ENCODE data around the gene ECE1.
"Not testable (repeated sequence)": the region's sequence is repeated elsewhere in the genome, so short reads cannot be mapped to it uniquely, and the experiment has no call there.

ECE1 gene

DNA sequence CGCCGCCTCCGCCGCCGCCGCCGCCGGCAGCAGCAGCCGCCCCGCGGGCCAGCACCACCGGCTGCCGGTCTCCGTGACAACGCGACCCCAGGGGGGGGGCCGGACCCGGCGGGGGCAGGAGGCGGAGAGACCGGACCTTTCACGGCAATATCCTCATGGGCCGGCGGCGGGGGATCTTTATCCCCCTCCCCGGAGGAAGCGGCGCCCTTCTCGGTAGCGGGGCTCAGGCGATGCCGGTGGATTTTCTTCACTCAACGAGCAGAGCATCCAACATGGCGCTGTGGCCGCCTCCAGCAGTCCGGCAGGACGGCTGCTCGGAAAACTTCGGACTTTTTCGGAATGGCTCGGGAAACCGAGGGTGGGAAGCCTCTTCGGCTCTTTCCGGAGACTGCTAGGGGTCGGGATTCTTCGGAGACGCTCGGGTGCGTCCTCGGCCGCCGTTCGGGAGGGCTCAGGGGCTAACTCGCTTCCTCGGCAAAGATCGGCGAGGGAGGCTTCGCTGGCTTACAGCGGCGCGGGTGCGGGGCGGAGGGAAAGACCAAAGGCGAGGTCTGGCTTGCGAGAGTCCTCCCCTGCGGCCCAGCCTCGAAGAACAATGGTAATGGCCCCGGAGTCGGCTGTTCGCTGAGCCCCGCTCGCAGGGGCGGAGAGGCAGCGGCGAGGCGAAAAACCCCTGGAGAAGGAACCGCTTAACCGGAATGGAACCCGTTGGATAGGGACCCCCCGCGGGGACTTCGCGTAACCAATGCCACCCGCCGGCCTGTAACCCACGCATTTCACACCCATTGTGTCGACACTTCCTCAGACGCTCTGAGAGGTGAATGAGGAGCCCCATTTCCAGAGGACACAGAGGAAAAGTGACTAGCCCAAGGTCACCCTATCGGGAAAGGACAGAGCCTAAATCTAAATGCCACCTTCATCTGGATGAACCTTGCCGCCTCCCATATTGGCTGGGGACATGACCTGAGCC lies 113.4 kb downstream of the ECE1 start, which contains the start of gene EIF4G3:
EIF4G3 (minus strand) TSS at position 312 of the 970 bp plus-strand sequence. CDS start 174,155 bp downstream, outside the sequence.
- Mint-ChIP-seq H3K36me3 (ENCODE audit: low read depth) (peaks cover 23% of the 10 kb centered on the region), H3K27me3 (no peaks in the 10 kb centered on the region), H3K27ac (peak within 1 kb of the TSS; percentile 94), H3K9me3 (no peaks in the 10 kb centered on the region), H3K4me1 (ENCODE audit: low read depth) (peaks cover 31% of the 10 kb centered on the region), H3K4me3 (peak within 1 kb of the TSS; percentile 89)

DNA sequence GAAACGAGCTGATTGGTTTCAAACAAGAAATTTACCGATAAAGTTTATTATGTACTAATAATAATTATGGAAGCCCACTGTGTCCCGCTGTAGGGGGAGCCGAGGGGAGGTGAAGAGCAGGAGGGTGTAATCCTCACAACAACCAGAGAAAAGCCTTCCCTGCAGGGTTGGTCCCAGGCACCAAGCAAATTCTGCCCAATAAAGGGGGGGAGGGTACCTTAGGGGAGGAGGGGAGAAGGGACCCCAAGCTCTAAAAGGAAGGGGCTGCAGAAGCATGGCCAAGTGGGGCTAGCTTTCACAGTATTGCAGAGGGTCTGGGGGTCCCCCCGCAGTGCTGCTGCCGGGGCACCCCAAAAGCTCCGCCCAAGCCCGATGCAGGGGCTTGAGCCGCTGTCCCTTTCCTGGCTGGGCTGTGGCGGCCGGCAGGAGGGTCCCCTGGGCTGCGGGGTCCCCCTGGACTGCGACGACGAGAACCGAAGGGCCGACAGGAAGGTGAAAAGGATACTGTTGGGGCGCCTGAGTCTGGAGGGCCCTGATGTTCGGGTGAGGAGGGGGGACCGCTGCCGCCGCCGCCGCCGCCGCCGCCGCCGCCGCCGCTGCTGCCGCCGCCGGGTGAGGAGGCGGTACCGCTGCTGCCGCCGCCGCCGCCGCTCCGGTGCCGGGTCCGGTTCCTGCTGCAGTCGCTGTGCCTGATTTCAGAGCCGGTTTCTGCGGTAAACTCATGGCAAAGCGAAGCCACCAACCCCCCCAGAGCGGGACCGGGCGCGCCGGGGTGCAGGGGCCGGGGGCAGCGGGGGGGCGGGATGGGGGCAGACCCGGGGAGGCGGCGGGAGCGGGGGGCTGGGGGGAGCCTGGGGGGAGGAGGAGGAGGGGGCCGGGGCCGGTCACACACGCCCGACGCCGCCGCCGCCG lies 114.3 kb downstream of the ECE1 start:
- no peaks in the 10 kb centered on the region for H3K27me3 Mint-ChIP-seq
- H3K4me3 Mint-ChIP-seq, result peak overlapping the region; percentile 89
- H3K27ac Mint-ChIP-seq, result peak overlapping the region; percentile 91
- H3K36me3 Mint-ChIP-seq (ENCODE audit: low read depth), result peaks cover 33% of the 10 kb centered on the region
- no peaks in the 10 kb centered on the region for H3K9me3 Mint-ChIP-seq
- H3K4me1 Mint-ChIP-seq (ENCODE audit: low read depth), result peaks cover 36% of the 10 kb centered on the region

DNA sequence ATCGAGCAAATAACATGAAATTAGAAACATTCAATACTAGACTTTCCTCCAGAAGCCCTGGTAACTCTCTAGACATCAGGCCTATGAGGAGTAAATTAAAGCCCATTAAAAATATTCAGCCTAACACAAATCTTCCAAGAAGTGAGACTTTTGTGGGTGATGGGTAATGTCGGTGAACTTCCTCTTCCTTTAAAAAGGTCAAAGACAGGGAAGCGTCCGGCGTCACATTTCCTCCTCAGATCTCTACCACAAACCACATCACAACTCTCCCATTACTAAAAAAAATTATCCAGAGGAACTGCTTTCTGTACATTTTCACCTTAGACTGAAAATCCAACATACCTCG lies 115.0 kb downstream of the ECE1 start:
- Mint-ChIP-seq H3K4me3 (peak overlapping the region; percentile 89), H3K4me1 (ENCODE audit: low read depth) (peaks cover 36% of the 10 kb centered on the region), H3K27me3 (no peaks in the 10 kb centered on the region), H3K9me3 (no peaks in the 10 kb centered on the region), H3K27ac (peak overlapping the region; percentile 91), H3K36me3 (ENCODE audit: low read depth) (peaks cover 37% of the 10 kb centered on the region)

DNA sequence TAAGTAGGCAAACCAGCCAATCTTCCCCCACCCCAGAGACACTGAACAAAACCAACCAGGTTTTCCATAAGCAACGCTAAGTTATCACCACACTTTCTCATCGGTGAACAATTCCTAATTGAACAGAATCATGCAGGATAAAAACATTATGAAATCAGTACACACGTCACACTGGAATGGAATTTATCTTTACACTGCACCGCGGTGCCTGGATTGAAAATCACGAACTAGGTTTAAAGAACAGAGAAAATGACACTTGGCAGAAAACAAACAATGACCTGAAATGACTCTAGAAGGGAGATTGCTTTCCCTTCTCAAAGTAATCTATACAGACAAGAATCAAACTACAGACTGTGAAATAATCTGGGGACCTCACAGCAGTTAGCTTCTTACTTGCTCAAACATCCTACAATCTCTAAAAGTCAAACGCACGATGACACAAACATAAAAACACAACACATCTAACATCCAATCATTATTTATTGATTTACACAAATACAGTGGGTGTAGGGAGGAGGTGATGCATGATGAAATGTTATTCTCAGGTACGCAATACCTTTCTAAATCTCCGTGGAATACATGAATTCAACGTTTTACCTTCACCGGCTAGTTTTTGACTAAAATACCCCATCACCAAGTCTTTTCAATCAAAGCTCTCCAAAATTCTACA lies 115.5 kb downstream of the ECE1 start:
- no peaks in the 10 kb centered on the region for H3K27me3 Mint-ChIP-seq
- no peaks in the 10 kb centered on the region for H3K9me3 Mint-ChIP-seq
- H3K27ac Mint-ChIP-seq, result peak overlapping the region; percentile 91
- peaks cover 36% of the 10 kb centered on the region for H3K4me1 Mint-ChIP-seq (ENCODE audit: low read depth)
- H3K4me3 Mint-ChIP-seq, result peak overlapping the region; percentile 89
- H3K36me3 Mint-ChIP-seq (ENCODE audit: low read depth), result peaks cover 40% of the 10 kb centered on the region

DNA sequence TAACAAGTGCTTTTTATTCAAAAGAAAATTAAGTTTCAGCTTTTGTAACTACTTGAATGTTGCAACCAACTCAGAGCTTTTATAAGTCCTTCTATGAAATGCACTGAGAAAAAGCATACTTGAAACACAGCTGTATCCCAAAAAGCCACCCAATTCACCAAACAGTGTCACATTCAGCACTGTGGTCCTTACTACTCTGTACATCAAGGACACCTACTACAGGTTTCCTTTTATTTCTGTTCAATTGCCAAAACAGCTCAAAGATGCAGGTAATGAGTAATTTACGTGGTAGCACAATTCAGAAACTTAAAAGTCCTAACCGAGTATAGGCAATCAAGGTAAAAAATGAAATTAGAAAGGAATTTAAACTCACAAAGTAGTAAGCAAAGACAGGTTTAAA lies 116.0 kb downstream of the ECE1 start:
- peaks cover 36% of the 10 kb centered on the region for H3K4me1 Mint-ChIP-seq (ENCODE audit: low read depth)
- peak overlapping the region; percentile 91 for H3K27ac Mint-ChIP-seq
- H3K27me3 Mint-ChIP-seq, result no peaks in the 10 kb centered on the region
- peak overlapping the region; percentile 89 for H3K4me3 Mint-ChIP-seq
- H3K36me3 Mint-ChIP-seq (ENCODE audit: low read depth), result peaks cover 44% of the 10 kb centered on the region
- H3K9me3 Mint-ChIP-seq, result no peaks in the 10 kb centered on the region

DNA sequence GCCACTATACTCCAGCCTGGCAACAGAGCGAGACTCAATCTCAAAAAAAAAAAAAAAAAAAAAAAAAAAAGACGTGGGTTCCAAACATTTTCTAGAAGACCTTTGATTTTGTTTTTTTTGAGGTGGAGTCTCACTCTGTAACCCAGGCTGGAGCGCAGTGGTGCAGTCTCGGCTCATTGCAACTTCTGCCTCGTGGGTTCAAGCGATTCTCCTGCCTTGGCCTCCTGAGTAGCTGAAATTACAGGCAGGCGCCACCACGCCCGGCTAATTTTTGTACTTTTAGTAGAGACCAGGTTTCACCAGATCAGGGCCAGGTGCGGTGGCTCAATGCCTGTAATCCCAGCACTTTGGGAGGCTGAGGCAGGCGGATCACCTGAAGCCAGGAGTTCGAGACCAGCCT lies 117.2 kb downstream of the ECE1 start:
- Mint-ChIP-seq H3K4me1 (ENCODE audit: low read depth) (peaks cover 36% of the 10 kb centered on the region), H3K36me3 (ENCODE audit: low read depth) (peaks cover 44% of the 10 kb centered on the region)
- not testable (repeated sequence) for H3K9me3 Mint-ChIP-seq, H3K4me3 Mint-ChIP-seq, H3K27me3 Mint-ChIP-seq, H3K27ac Mint-ChIP-seq

DNA sequence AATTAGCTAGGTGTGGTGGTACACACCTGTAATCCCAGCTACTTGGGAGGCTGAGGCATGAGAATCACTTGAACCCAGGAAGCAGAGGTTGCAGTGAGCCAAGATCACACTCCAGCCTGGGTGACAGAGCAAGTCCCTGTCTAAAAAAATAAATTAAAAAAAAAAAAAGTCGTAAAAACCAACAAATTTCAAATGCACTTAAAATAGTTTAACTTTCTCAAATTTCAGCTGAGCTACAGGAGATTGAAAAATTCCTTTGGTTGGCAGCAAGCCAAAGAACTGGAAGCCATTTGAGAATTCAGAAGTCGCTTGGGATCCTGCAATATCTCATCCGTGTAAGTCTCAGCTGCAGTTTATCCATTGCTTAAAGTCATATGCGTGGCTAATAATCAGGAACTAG lies 119.4 kb downstream of the ECE1 start:
- H3K27me3 Mint-ChIP-seq, H3K9me3 Mint-ChIP-seq, H3K4me3 Mint-ChIP-seq, H3K27ac Mint-ChIP-seq: not testable (repeated sequence)
- Mint-ChIP-seq H3K4me1 (ENCODE audit: low read depth) (peaks cover 34% of the 10 kb centered on the region), H3K36me3 (ENCODE audit: low read depth) (peaks cover 61% of the 10 kb centered on the region)

DNA sequence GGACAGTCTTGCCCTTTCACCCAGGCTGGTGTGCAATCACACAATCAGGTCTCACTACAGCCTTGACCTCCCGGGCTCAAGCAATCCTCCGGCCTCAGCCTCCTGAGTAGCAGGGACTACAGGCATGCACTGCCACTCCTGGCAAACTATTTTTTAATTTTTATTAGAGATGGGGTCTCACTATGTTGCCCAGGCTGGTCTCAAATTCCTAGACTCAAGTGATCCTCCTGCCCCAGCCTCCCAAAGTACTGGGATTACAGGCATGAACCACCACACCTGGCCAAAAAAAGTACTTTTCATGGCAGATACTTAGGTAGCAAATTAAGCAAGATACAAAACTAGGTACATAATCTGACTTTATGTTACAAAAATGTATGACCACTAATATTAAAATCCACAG lies 121.8 kb downstream of the ECE1 start:
- Mint-ChIP-seq H3K27me3 (no peaks in the 10 kb centered on the region), H3K4me3 (no peak overlapping the region), H3K9me3 (no peaks in the 10 kb centered on the region), H3K4me1 (ENCODE audit: low read depth) (peaks cover 25% of the 10 kb centered on the region), H3K36me3 (ENCODE audit: low read depth) (peaks cover 58% of the 10 kb centered on the region), H3K27ac (no peak overlapping the region)

All from stimulated activated naive CD8-positive, alpha-beta T cell treated with anti-CD3 and anti-CD28 coated beads, Interleukin-15, Interleukin-2, amounts not matched to agents 100 ng/mL and 50 ng/mL, for 24 hours (primary cell).